Ectodermal cell (in vitro differentiated cells): ENCODE measurements around the gene INTS13. TPM values are rescaled to one million over a fixed set of nuclear protein-coding genes. Genes with fewer than 3 reads are reported as not detected.

Experiments used
- H3K27ac ChIP-seq: 2 replicates; pipeline ENCODE4 v1.7.0; 2013; ENCODE audit warnings: mild to moderate bottlenecking, low read depth, low read length; ENCODE audit not compliant: insufficient read depth, poor library complexity, severe bottlenecking
- H3K27me3 ChIP-seq: 2 replicates; pipeline ENCODE4 v1.7.0; 2013; ENCODE audit warnings: mild to moderate bottlenecking, low read length; ENCODE audit not compliant: insufficient read depth, control insufficient read depth, poor library complexity, severe bottlenecking
- H3K36me3 ChIP-seq: one replicate; pipeline ENCODE4 v1.7.0; 2013; ENCODE audit warnings: low read length; ENCODE audit not compliant: control insufficient read depth, insufficient read depth
- H3K4me1 ChIP-seq: one replicate; pipeline ENCODE4 v1.7.0; 2013; ENCODE audit warnings: low read length; ENCODE audit not compliant: control insufficient read depth, insufficient read depth
- H3K4me3 ChIP-seq: 2 replicates; pipeline ENCODE4 v1.7.0; 2013; ENCODE audit warnings: low read depth, low read length, control low read depth; ENCODE audit not compliant: insufficient read depth
- H3K9me3 ChIP-seq: 2 replicates; pipeline ENCODE4 v1.7.0; 2013; ENCODE audit warnings: mild to moderate bottlenecking, low read length, moderate library complexity; ENCODE audit not compliant: control insufficient read depth
- WGBS, 2 experiments: methylation state at CpG; one replicate each; pipeline ENCODE4 v1.1.7; 2013; ENCODE audit warnings: missing lambda C conversion rate in 2 of 2; 5-methylcytosine and 5-hydroxymethylcytosine counted together
- polyA plus RNA-seq, 4 experiments: library from polyadenylated mRNA; stranded (reverse); fragments of 50-300 nt; gene quantifications; one replicate each; pipeline ENCODE4 v1.2.3, GENCODE V29; 2013

The INTS13 gene, protein sequence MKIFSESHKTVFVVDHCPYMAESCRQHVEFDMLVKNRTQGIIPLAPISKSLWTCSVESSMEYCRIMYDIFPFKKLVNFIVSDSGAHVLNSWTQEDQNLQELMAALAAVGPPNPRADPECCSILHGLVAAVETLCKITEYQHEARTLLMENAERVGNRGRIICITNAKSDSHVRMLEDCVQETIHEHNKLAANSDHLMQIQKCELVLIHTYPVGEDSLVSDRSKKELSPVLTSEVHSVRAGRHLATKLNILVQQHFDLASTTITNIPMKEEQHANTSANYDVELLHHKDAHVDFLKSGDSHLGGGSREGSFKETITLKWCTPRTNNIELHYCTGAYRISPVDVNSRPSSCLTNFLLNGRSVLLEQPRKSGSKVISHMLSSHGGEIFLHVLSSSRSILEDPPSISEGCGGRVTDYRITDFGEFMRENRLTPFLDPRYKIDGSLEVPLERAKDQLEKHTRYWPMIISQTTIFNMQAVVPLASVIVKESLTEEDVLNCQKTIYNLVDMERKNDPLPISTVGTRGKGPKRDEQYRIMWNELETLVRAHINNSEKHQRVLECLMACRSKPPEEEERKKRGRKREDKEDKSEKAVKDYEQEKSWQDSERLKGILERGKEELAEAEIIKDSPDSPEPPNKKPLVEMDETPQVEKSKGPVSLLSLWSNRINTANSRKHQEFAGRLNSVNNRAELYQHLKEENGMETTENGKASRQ
- polyA plus RNA-seq (2013, experiment 1 of 4) = 40.9 TPM
- 37.3 TPM for polyA plus RNA-seq (2013, experiment 2 of 4)
- polyA plus RNA-seq (2013, experiment 3 of 4) = 31.9 TPM
- polyA plus RNA-seq (2013, experiment 4 of 4) = 38.1 TPM

- Histone ChIP-seq H3K36me3 (no peaks in the 10 kb centered on the region), H3K27ac (peak within 1 kb of the TSS; percentile 94)
Observed at GRCh38 chr12:26937863-26938700, at the start of gene INTS13, which contains the start of gene FGFR1OP2. Gene INTS13 (minus strand): TSS chr12:26937981. CDS start chr12:26936803, 1,178 bp downstream. Gene FGFR1OP2 (plus strand): TSS chr12:26938470. CDS start chr12:26954159, 15,689 bp downstream.

GRCh38 chr12:26982866-26983265 is 45.1 kb upstream of the INTS13 start:
- H3K4me1 ChIP-seq = no peaks in the 10 kb centered on the region
- no peaks in the 10 kb centered on the region for H3K9me3 ChIP-seq
- peaks cover 5% of the 10 kb centered on the region for H3K36me3 ChIP-seq
- no peak overlapping the region for H3K27ac ChIP-seq
- no peaks in the 10 kb centered on the region for H3K27me3 ChIP-seq
- 82% methylated on average over 2 of the region's 2 CpGs; no CpG with 5 or more reads in 1 of the 2 experiments for WGBS, 2 experiments
- H3K4me3 ChIP-seq = no peak overlapping the region

More at GRCh38 chr12:26937863-26938700, at the start of gene INTS13, which contains the start of gene FGFR1OP2:
- H3K9me3 ChIP-seq = no peaks in the 10 kb centered on the region
- no peaks in the 10 kb centered on the region for H3K27me3 ChIP-seq
- H3K4me3 ChIP-seq = peak within 1 kb of the TSS; percentile 92
- H3K4me1 ChIP-seq = peaks cover 16% of the 10 kb centered on the region
- 0% methylated on average over 69 of the region's 69 CpGs for WGBS, 2 experiments

- Histone ChIP-seq H3K4me1 (no peaks in the 10 kb centered on the region), H3K27ac (no peak overlapping the region), H3K36me3 (peaks cover 5% of the 10 kb centered on the region), H3K4me3 (no peak overlapping the region), H3K9me3 (no peaks in the 10 kb centered on the region), H3K27me3 (no peaks in the 10 kb centered on the region)
- 95 to 96% methylated on average over 11 of the region's 11 CpGs for WGBS, 2 experiments
Observed at GRCh38 chr12:26979733-26980132, 42.0 kb upstream of the INTS13 start.

GRCh38 chr12:26978801-26979200 is 41.0 kb upstream of the INTS13 start:
- H3K27me3 ChIP-seq = no peaks in the 10 kb centered on the region
- H3K9me3 ChIP-seq = no peaks in the 10 kb centered on the region
- WGBS, 2 experiments = 89 to 96% methylated on average over 1 of the region's 1 CpG
- H3K36me3 ChIP-seq = peaks cover 6% of the 10 kb centered on the region
- H3K27ac ChIP-seq = no peak overlapping the region
- no peak overlapping the region for H3K4me3 ChIP-seq
- no peaks in the 10 kb centered on the region for H3K4me1 ChIP-seq

DNA sequence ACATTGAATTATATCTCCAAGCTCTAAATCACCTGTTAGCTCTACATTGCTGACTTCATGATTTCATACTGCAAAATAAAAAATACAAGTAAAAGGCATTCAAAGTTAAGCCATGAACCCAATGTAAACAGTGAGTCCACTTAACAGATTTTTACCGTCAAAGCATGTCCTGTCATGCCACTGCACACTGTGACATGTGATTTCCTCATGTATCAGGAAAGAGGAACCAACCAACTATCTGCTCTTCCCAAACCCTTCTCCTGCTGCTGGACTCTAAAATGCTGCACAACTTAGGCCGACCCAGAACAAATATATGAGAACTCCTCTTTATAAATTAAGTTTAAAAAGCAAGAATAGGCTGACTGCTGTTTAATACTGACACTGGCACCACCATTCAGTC is 38.9 kb upstream of the INTS13 start:
- Histone ChIP-seq H3K4me1 (no peaks in the 10 kb centered on the region), H3K36me3 (peaks cover 8% of the 10 kb centered on the region), H3K9me3 (no peaks in the 10 kb centered on the region), H3K4me3 (no peak overlapping the region), H3K27ac (no peak overlapping the region), H3K27me3 (no peaks in the 10 kb centered on the region)
- WGBS, 2 experiments = 91 to 95% methylated on average over 1 to 2 of the region's 2 CpGs

DNA sequence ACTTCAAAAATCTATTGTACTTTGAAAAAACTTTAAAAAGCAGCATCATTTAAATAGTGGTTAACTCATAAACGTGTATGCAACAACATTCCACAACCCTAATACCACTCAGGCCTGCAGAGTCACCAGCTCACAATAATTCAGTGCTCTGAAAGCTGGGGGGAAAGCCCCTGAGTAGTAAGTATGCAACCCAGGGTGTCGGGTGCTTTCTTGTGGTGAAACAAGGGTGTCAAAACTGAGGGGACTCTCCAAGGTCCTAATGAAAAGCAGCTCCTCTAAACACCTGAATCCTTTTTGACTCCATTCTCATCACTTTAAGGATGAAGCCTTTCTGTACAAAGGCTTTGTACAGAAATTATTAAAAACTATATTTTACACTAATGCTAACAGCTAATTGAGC is 34.2 kb upstream of the INTS13 start:
- Histone ChIP-seq H3K27me3 (no peaks in the 10 kb centered on the region), H3K4me1 (no peaks in the 10 kb centered on the region), H3K4me3 (no peak overlapping the region), H3K36me3 (peaks cover 8% of the 10 kb centered on the region), H3K27ac (no peak overlapping the region), H3K9me3 (no peaks in the 10 kb centered on the region)
- WGBS, 2 experiments = 94 to 97% methylated on average over 2 of the region's 2 CpGs

GRCh38 chr12:26970136-26970535 is 32.4 kb upstream of the INTS13 start:
- Histone ChIP-seq H3K27ac (no peak overlapping the region), H3K36me3 (peaks cover 8% of the 10 kb centered on the region)
- WGBS, 2 experiments = 91% methylated on average over 2 of the region's 2 CpGs

GRCh38 chr12:26966842-26967241 is 29.1 kb upstream of the INTS13 start:
- no peak overlapping the region for H3K4me3 ChIP-seq
- WGBS, 2 experiments = 95 to 96% methylated on average over 3 of the region's 3 CpGs
- no peaks in the 10 kb centered on the region for H3K36me3 ChIP-seq
- no peaks in the 10 kb centered on the region for H3K27me3 ChIP-seq
- no peaks in the 10 kb centered on the region for H3K4me1 ChIP-seq
- H3K9me3 ChIP-seq = no peaks in the 10 kb centered on the region
- no peak overlapping the region for H3K27ac ChIP-seq

More at GRCh38 chr12:26970136-26970535, 32.4 kb upstream of the INTS13 start:
- H3K4me1 ChIP-seq = no peaks in the 10 kb centered on the region
- H3K27me3 ChIP-seq = no peaks in the 10 kb centered on the region
- no peak overlapping the region for H3K4me3 ChIP-seq
- H3K9me3 ChIP-seq = no peaks in the 10 kb centered on the region

- Histone ChIP-seq H3K9me3 (no peaks in the 10 kb centered on the region), H3K27me3 (no peaks in the 10 kb centered on the region), H3K36me3 (no peaks in the 10 kb centered on the region), H3K27ac (no peak overlapping the region), H3K4me1 (no peaks in the 10 kb centered on the region), H3K4me3 (no peak overlapping the region)
- 80 to 100% methylated on average over 1 of the region's 1 CpG for WGBS, 2 experiments
Observed at GRCh38 chr12:26963413-26963812, 25.6 kb upstream of the INTS13 start.
